ENCODE results near the gene CGN.

The CGN gene

GRCh38 chr1:151549199-151549598, 38.0 kb downstream of the CGN start:
- no peak for DNase-seq

GRCh38 chr1:151553659-151554058, 42.5 kb downstream of the CGN start:
- DNase-seq, result no peak

- no peak for DNase-seq
Measured at GRCh38 chr1:151556052-151556451, 44.9 kb downstream of the CGN start.

- DNase-seq, result no peak
Measured at GRCh38 chr1:151562661-151563060, 51.5 kb downstream of the CGN start.

GRCh38 chr1:151563376-151563775, 52.2 kb downstream of the CGN start:
- DNase-seq, result no peak

GRCh38 chr1:151565502-151566189, 54.5 kb downstream of the CGN start:
- DNase-seq, result no peak

- no peak for DNase-seq
Measured at GRCh38 chr1:151568626-151569088, 57.5 kb downstream of the CGN start.

GRCh38 chr1:151570819-151571218, 59.6 kb downstream of the CGN start:
- peak; percentile 11 for DNase-seq

- DNase-seq, result no peak
Measured at GRCh38 chr1:151574575-151575529, 63.7 kb downstream of the CGN start.

- DNase-seq, result no peak
Measured at GRCh38 chr1:151577173-151577572, 66.0 kb downstream of the CGN start.

GRCh38 chr1:151578941-151579340, 67.8 kb downstream of the CGN start:
- no peak for DNase-seq

GRCh38 chr1:151579436-151580225, 68.4 kb downstream of the CGN start:
- no peak for DNase-seq

GRCh38 chr1:151581451-151581850, 70.3 kb downstream of the CGN start:
- DNase-seq, result no peak

GRCh38 chr1:151581921-151582320, 70.7 kb downstream of the CGN start:
- DNase-seq, result no peak

GRCh38 chr1:151583796-151584195, 72.6 kb downstream of the CGN start:
- no peak for DNase-seq

GRCh38 chr1:151584278-151584677, 73.1 kb downstream of the CGN start:
- no peak for DNase-seq

- DNase-seq, result no peak
Measured at GRCh38 chr1:151584780-151585179, 73.6 kb downstream of the CGN start.

GRCh38 chr1:151585622-151586021, 74.4 kb downstream of the CGN start:
- no peak for DNase-seq

All from NCI-H1092 (cell line).